Ovary (tissue), 9 donors: Measurements from ENCODE around the gene RAB15. TPM values are rescaled to one million over a fixed set of nuclear protein-coding genes. Genes with fewer than 3 reads are reported as not detected.

ENCODE experiments used
- DNase-seq, 5 donors: peaks; one replicate each; pipeline ENCODE4 v3.0.0-alpha.2; 2019 to 2020
- H3K27ac ChIP-seq, 2 donors: fragments of 200-600 bp; one replicate each; pipeline versions ENCODE4 v1.5.1 to v1.8.0; 2019 to 2022
- H3K27me3 ChIP-seq: fragments of 200-600 bp; one replicate; pipeline ENCODE4 v1.8.0; 2022
- H3K36me3 ChIP-seq: fragments of 200-600 bp; sonication (generic); one replicate; pipeline ENCODE4 v1.5.1; 2019
- H3K4me1 ChIP-seq: one replicate; pipeline ENCODE4 v1.8.1; 2013; ENCODE audit warnings: mild to moderate bottlenecking, moderate library complexity; ENCODE audit not compliant: insufficient read depth
- H3K4me3 ChIP-seq: fragments of 200-600 bp; sonication (generic); one replicate; pipeline ENCODE4 v1.5.1; 2017
- H3K9me3 ChIP-seq, 2 donors: fragments of 200-600 bp in 1 of 2; sonication (generic) in 1 of 2; one replicate each; pipeline versions ENCODE4 v1.5.1 to v1.8.1; 2013 to 2019; ENCODE audit warnings: mild to moderate bottlenecking in 1 of 2, moderate library complexity in 1 of 2
- EP300 ChIP-seq: sonication (generic); formaldehyde crosslinking; IDR thresholded peaks from one replicate; pipeline ENCODE4 v1.6.1; 2017; ENCODE audit warnings: antibody characterized with exemption
- POLR2A ChIP-seq: fragments of 450-650 bp; IDR thresholded peaks from one replicate; pipeline ENCODE4 v1.6.1; 2017; ENCODE audit warnings: antibody characterized with exemption, mild to moderate bottlenecking, moderate library complexity
- WGBS, 3 donors: extraction: QIAGEN DNeasy Blood & Tissue Kit in 1 of 3; methylation state at CpG; one replicate each; pipeline versions ENCODE4 v1.1.5 to v1.1.7; 2013 to 2017; 5-methylcytosine and 5-hydroxymethylcytosine counted together
- intact Hi-C, 4 donors: fragments of 100-400 bp; cut with DNase I; formaldehyde crosslinking; loops; one replicate each; pipeline versions ENCODE4 v1.11.0 to v1.15.1; 2022 to 2023
- polyA plus RNA-seq, 2 donors: library from polyadenylated mRNA; stranded (reverse); fragments of 200-250 nt in 1 of 2; fragments of 350-450 nt in 1 of 2; fragmentation: Illumina TruSeq in 1 of 2; extraction: RNeasy Lipid Tissue Mini Kit (QIAGEN cat#74804) in 1 of 2; gene quantifications; one replicate each; pipeline ENCODE4 v1.2.3, GENCODE V29; 2013 to 2014
- total RNA-seq, 7 donors: library from RNA; depleted of rRNA in 2 of 7; stranded (reverse); fragments of >200 nt in 2 of 7; fragmentation: NEBNext Ultra II Directional in 3 of 7; extraction: Animal tissue kit (Norgen Biotek cat#: 25700) in 3 of 7; gene quantifications; one replicate each; pipeline versions ENCODE4 v1.1.0 to v1.2.4, GENCODE V29; 2016 to 2023
- TF ChIP-seq, protein P1 (sequence below), 3 donors: fragments of 450-650 bp in 2 of 3; fragments of 200-600 bp in 1 of 3; IDR thresholded peaks; one replicate each; pipeline versions ENCODE4 v1.5.1 to v1.8.0; 2016 to 2022; ENCODE audit warnings: antibody characterized with exemption in 3 of 3, mild to moderate bottlenecking in 1 of 3
- donor health status: DM: no; HTN: no; CAD: no; lungs with moderate emphysema.
- donor health status: DM: no; HTN: no; CAD: no.
- donor health status: Bipolar disorder and iron deficiency.
- donor health status: DM: yes; HTN: yes; CAD: no.
- donor health status: DM: no; HTN: no; CAD: no.
- donor health status: DM: yes; HTN: yes; CAD: no.

The RAB15 gene
- total and polyA plus RNA-seq, 9 donors, result 0.83 to 5.7 (median 2.5) TPM

DNA sequence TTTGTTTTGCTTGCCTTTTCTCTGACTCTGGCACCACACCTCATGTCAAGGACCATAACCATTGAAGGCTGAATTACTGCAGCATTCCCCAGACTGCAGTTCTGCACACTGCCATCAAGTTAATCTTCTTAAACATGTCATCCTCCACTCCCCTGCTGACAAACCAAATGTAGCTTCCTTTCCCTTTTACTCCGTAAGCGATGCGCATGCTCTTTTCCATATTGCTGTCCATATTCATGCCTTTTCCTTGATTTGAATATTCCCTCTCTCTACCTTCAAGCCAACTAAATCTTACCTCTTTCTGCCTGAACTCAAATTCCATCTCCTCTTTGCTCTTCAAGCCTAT lies 43.1 kb downstream of the RAB15 start:
- H3K4me1 ChIP-seq, result peaks cover 9% of the 10 kb centered on the region
- no peak for DNase-seq
- H3K4me3 ChIP-seq, result no peak overlapping the region
- no peaks in the 10 kb centered on the region for H3K36me3 ChIP-seq
- WGBS, 3 donors, result 92 to 99% (median 95%) methylated on average over 3 of the region's 3 CpGs
- H3K27me3 ChIP-seq, result no peaks in the 10 kb centered on the region
- TF ChIP-seq EP300 (no peak), POLR2A (no peak)
- TF ChIP-seq, protein P1, sequence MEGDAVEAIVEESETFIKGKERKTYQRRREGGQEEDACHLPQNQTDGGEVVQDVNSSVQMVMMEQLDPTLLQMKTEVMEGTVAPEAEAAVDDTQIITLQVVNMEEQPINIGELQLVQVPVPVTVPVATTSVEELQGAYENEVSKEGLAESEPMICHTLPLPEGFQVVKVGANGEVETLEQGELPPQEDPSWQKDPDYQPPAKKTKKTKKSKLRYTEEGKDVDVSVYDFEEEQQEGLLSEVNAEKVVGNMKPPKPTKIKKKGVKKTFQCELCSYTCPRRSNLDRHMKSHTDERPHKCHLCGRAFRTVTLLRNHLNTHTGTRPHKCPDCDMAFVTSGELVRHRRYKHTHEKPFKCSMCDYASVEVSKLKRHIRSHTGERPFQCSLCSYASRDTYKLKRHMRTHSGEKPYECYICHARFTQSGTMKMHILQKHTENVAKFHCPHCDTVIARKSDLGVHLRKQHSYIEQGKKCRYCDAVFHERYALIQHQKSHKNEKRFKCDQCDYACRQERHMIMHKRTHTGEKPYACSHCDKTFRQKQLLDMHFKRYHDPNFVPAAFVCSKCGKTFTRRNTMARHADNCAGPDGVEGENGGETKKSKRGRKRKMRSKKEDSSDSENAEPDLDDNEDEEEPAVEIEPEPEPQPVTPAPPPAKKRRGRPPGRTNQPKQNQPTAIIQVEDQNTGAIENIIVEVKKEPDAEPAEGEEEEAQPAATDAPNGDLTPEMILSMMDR (IDR thresholded peaks at IDR 0.05), result no peak
- intact Hi-C loops, result no loop called here
- no peak overlapping the region for H3K27ac ChIP-seq
- H3K9me3 ChIP-seq, result no peaks in the 10 kb centered on the region

DNA sequence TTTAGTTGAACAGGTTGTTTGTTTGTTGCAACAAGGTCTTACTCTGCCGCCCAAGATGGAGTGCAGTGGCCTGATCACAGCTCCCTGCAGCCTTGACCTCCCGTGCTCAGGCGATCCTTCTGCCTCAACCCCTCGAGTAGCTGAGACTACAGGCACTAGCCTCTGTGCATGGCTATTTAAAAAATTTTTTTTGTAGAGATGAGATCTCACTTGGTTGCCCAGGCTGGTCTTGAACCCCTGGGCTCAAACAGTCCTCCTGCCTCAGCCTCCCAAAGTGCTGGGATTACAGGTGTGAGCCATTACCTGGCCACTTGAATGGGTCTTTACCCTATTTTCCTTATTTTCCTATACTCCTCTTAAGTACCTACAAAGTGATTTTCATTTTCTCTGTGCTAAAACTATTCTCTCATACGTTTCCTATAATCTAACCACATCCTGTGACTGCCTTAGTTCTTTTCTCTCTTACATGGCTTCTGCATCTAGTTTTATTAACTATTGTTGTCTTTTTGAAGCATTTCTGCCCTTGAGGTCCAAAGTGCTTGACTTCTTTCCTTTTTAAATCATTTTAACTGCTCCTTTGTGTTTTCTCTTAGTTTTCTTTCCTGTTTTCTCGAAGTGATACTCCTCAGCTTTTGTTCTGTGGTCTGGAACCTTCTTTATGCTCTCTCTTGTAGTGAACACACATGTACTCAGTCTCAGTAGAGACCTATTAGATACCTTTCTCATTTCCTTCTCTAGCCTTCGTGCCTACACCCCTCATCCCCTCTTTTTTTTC lies 43.7 kb downstream of the RAB15 start:
- TF ChIP-seq EP300 (no peak), POLR2A (no peak)
- TF ChIP-seq, protein P1 (IDR thresholded peaks at IDR 0.05), result no peak
- Histone ChIP-seq H3K27ac (no peak overlapping the region), H3K9me3 (no peaks in the 10 kb centered on the region), H3K27me3 (no peaks in the 10 kb centered on the region), H3K36me3 (no peaks in the 10 kb centered on the region), H3K4me1 (peaks cover 8% of the 10 kb centered on the region), H3K4me3 (no peak overlapping the region)
- intact Hi-C loops, result no loop called here
- DNase-seq, result no peak
- 77 to 81% (median 79%) methylated on average over 7 of the region's 7 CpGs for WGBS, 3 donors

DNA sequence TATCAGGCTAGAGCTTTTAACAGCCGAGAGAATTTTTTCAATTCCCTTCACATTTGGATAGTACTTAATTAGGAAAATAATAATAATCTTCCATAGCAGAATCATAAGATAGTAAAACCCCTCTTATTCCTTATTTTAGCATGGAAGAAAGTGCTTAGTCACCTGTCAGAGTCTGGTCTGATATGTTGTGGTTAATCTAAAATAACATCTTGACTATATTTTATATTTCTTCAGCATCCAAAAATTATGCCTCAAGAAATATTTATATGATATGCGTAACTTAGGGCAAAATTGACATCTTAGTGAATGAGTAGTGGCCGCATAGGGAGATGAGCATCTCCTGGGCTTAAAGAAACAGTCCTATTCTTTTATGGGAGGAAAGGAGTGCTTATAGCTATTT lies 45.1 kb downstream of the RAB15 start:
- H3K27me3 ChIP-seq, result no peaks in the 10 kb centered on the region
- no peaks in the 10 kb centered on the region for H3K9me3 ChIP-seq
- peaks cover 8% of the 10 kb centered on the region for H3K4me1 ChIP-seq
- TF ChIP-seq POLR2A (no peak), EP300 (no peak)
- TF ChIP-seq, protein P1 (IDR thresholded peaks at IDR 0.05), result no peak
- no peak for DNase-seq
- no peaks in the 10 kb centered on the region for H3K36me3 ChIP-seq
- no peak overlapping the region for H3K4me3 ChIP-seq
- WGBS, 3 donors, result 78 to 95% (median 80%) methylated on average over 3 of the region's 3 CpGs
- intact Hi-C loops, result no loop called here
- H3K27ac ChIP-seq, result no peak overlapping the region

DNA sequence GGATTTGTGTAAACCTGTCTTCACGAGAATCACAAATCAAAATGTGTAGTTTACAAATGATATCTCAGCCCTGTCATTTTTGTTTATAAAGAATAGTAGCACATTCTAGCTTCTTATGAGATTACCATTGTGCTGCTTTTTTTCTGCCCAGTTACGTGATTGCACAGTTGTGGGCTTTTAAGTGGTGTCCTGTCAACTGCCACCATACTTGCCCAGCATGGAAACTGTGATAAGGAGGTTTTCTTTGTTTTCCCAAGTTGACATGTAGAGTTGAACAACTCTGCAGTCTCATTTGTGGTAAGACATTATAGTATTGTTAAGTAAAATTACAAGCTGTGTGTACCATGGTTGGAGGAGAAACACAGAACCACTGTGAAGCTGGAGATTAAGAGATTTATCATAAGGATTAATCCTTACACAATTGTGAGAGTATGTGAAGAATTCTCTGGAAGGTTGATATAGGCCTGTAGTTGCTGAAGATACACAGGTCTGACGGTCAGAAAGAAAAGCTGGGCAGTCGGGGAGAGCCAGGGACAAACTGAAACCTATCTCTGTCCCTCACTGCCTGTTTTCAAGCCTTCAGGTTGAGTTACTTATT lies 45.6 kb downstream of the RAB15 start:
- no peak overlapping the region for H3K4me3 ChIP-seq
- TF ChIP-seq EP300, result no peak
- TF ChIP-seq, protein P1 (IDR thresholded peaks at IDR 0.05), result no peak
- no peak for TF ChIP-seq POLR2A
- WGBS, 3 donors, result 61 to 80% (median 77%) methylated on average over 4 of the region's 4 CpGs
- H3K27ac ChIP-seq, result no peak overlapping the region
- no peaks in the 10 kb centered on the region for H3K9me3 ChIP-seq
- H3K36me3 ChIP-seq, result no peaks in the 10 kb centered on the region
- peaks cover 8% of the 10 kb centered on the region for H3K4me1 ChIP-seq
- intact Hi-C loops, result no loop called here
- no peak for DNase-seq
- H3K27me3 ChIP-seq, result no peaks in the 10 kb centered on the region
